CD4-positive, alpha-beta T cell treated with Interleukin-2 at 100 ng/mL for 4 hours (primary cell): ENCODE results near the gene ZNF391.
"Not testable (repeated sequence)": the region's sequence is repeated elsewhere in the genome, so short reads cannot be mapped to it uniquely, and the experiment has no call there.

Experiments used
- DNase-seq: peaks from one replicate; pipeline ENCODE4 v3.0.0-alpha.2; 2020; ENCODE audit warnings: low spot score

Gene ZNF391

DNA sequence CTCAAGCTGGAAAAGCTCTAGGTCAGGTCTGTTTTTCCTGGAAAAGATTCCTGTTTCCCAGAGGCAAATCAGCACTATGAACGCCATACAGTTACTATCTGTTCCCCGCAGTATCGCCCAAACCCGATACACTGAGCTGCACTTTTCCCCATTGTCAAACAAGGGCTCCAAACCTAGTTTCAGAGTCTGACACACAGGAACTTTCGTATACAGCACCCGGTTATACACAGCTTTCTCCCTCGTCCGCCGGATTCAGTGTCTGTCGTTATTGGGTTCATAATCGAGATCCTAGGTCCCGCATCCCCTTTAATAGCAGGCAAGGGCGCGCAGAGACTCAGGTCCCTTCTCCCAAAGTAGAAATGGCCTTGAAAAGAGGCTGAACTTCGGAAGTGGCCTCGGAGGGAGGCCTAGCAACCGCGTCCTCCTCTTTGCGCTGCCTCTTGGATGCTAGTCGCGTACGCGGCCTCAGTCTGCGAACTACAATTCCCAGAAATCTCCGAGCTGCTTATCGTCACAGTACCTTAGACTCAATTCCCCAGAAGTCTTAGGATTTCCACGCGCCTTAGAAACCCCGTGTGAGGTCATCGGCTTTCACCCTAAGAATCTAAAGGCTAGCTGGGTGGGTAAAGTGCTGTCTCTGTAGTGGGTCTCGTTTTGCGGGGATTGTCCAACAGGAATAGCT lies 34.2 kb downstream of the ZNF391 start:
- no peak for DNase-seq

DNA sequence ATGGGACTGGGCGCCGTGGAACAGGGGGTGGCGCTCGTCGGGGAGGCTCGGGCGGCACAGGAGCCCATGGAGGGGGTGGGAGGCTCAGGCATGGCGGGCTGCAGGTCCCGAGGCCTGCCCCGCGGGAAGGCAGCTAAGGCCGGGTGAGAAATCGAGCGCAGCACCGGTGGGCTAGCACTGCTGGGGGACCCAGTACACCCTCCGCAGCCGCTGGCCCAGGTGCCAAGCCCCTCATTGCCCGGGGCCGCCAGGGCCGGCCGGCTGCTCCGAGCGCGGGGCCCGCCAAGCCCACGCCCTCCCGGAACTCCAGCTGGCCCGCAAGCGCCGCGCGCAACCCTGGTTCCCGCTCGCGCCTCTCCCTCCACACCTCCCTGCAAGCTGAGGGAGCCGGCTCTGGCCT lies 36.3 kb downstream of the ZNF391 start:
- not testable (repeated sequence) for DNase-seq

DNA sequence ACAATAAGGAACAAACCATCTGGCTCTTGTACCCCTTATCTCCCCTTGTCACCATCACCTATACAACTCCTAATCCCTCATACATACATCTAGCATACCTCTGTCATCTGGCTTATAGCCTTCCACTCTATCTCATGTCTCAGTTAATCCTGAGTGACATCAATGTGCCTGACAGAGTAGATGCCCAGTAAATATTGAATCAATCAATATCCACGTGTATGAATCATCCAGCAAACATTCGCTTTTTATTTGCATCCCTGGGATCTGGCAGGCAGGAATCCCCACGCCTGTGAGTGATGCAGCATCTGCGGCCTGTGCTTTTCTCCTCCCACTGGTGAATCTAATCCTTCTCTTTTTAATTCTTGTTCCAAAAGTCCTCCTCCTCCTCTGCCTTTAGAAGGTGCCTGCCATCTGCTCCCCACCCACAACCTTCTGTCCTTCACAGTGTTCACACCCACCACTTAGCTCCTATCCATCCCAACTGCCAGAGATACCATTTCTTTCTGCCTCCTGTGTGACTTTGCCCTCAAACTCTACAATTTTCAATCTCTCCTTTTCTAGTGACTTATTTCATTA lies 37.6 kb downstream of the ZNF391 start:
- DNase-seq: no peak

GRCh38 chr6:27428502-27428901 lies 39.9 kb downstream of the ZNF391 start:
- DNase-seq: no peak

- DNase-seq: no peak
Measured at GRCh38 chr6:27428966-27429365, 40.4 kb downstream of the ZNF391 start.

- no peak for DNase-seq
Measured at GRCh38 chr6:27433714-27434113, 45.2 kb downstream of the ZNF391 start.

DNA sequence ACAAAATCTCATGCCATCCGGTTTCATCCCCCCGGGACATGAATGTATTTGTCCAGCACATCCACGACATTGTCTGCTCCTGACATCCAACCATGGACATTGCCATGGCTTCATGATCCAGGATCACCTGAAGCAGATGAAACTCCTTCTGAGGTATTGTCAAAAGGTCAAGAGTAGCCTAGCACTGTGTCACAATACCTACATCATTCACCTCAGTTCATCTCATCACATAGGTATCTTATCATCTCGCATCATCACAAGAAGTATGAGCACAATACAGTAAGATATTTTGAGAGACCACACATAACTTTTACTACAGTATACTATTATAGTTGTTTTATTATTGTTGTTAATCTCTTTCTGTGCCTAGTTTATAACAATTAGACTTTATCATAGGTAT lies 50.8 kb downstream of the ZNF391 start:
- DNase-seq: no peak

DNA sequence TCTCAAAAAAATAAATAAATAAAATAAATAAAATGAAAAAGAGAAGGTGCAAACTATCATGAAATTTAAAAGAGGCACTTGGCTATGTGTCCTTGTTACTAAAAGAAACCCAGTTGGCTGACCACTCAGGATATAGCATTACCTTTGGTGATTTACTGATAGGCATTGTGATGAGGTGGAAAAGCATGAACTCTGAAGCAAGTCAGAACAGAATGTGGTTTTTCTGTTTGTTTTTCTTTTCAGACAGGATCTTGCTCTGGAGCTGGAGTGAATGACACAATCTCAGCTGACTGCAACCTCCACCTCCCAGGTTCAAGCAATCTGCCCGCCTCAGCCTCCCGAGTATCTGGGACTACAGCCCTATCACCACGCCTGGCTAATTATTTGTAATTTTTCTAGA lies 52.4 kb downstream of the ZNF391 start:
- no peak for DNase-seq

DNA sequence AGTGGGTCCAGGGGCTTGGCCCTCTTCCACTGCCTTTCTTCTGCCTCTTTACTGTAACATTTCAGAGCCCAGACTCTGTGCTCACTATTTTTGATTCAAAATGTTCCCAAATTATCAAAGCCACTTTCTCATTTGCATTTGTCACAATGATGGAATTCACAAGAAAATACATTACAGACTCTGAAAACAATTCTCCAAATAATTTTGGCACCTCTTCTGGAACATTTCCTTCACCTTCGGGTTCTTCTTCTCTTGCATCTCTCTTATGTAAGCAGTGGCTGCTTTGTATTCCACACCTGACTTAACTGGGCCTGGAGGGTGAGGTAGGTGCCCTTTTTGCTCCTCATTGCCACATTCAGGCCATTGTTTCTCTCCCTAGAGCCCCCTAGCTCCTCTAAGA lies 54.4 kb downstream of the ZNF391 start:
- DNase-seq: no peak

GRCh38 chr6:27448456-27448855 lies 59.9 kb downstream of the ZNF391 start:
- DNase-seq: no peak

DNA sequence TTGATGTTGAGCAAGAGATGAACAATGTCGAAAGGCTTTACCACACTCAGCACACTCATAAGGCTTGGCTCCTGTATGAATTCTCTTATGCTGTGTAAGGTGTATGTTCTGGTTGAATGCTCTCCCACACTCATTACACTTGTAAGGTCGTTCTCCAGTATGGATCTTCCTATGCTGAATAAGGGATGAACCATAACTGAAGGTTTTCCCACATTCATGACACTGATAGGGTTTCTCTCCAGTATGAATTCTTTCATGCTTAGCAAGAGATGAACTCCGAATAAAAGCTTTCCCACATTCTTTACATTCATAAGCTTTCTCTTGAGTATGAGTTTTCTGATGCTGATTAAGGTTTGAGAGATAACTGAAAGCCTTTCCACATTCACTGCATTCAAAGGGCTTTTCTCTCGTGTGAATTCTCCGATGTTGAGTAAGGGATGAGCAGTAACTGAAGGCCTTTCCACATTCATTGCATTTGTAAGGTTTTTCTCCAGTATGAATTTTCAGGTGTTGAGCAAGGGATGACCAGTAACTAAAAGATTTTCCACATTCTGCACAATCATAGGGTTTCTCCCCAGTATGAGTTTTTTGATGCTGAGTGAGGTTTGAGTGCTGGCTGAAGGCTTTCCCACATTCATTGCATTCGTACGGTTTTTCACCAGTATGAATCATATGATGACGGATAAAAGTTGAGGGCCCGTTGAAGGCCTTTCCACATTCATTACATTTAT lies 63.3 kb downstream of the ZNF391 start:
- no peak for DNase-seq

DNA sequence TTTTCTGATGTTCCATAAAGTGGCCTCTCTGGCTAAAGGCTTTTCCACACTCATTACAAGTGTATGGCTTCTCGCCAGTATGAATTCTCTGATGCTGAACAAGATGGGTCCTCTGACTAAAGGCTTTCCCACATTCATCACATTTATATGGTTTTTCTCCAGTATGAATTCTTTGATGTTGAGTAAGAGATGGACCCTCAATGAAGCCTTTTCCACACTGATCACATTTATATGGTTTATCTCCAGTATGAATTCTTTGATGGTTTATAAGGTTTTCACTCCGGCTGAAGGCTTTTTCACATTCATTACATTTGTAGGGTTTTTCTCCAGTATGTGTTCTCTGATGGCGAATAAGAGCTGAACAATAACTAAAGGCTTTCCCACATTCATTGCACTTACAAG lies 63.9 kb downstream of the ZNF391 start:
- DNase-seq: no peak
